Lung (tissue), 12 donors: ENCODE results near the gene KIF24. TPM values are rescaled to one million over a fixed set of nuclear protein-coding genes. Genes with fewer than 3 reads are reported as not detected.

ENCODE experiments used
- ATAC-seq: fragments of 200-7000 bp; cut with Tn5 transposase; one replicate; pipeline ENCODE4 v1.9.1; 2020; ENCODE audit warnings: moderate number of reproducible peaks; ENCODE audit not compliant: insufficient read depth, low FRiP score
- DNase-seq, 3 donors: peaks; one replicate each; pipeline ENCODE4 v3.0.0-alpha.2; 2013 to 2017
- H3K27ac ChIP-seq, 2 donors: one replicate each; pipeline ENCODE4 v1.5.1; 2013; ENCODE audit warnings: mild to moderate bottlenecking in 2 of 2, moderate library complexity in 2 of 2, control low read depth in 1 of 2, inconsistent platforms in 1 of 2, low read depth in 1 of 2, low read length in 1 of 2
- H3K27me3 ChIP-seq, 3 donors: one replicate each; pipeline ENCODE4 v1.5.1; 2013; ENCODE audit warnings: low read length in 2 of 3; ENCODE audit not compliant: control insufficient read depth in 3 of 3, insufficient read depth in 3 of 3
- H3K36me3 ChIP-seq, 4 donors: one replicate each; pipeline ENCODE4 v1.5.1; 2013; ENCODE audit warnings: low read length in 4 of 4, mild to moderate bottlenecking in 1 of 4, moderate library complexity in 1 of 4; ENCODE audit not compliant: control insufficient read depth in 4 of 4, insufficient read depth in 4 of 4
- H3K4me1 ChIP-seq, 5 donors: one replicate each; pipeline ENCODE4 v1.5.1; 2013; ENCODE audit warnings: low read length in 5 of 5, mild to moderate bottlenecking in 2 of 5, moderate library complexity in 1 of 5; ENCODE audit not compliant: control insufficient read depth in 5 of 5, insufficient read depth in 5 of 5
- H3K4me3 ChIP-seq: one replicate; pipeline ENCODE4 v1.5.1; 2013; ENCODE audit warnings: mild to moderate bottlenecking, control low read depth, moderate library complexity
- H3K9ac ChIP-seq, 2 donors: one replicate each; pipeline ENCODE4 v1.5.1; 2013; ENCODE audit warnings: low read length in 2 of 2, control low read depth in 1 of 2; ENCODE audit not compliant: insufficient read depth in 1 of 2
- H3K9me3 ChIP-seq, 4 donors: one replicate each; pipeline ENCODE4 v1.5.1; 2013; ENCODE audit warnings: low read length in 3 of 4, mild to moderate bottlenecking in 1 of 4, moderate library complexity in 1 of 4; ENCODE audit not compliant: control insufficient read depth in 4 of 4, insufficient read depth in 3 of 4
- CTCF ChIP-seq: IDR thresholded peaks from 2 replicates; pipeline ENCODE4 v1.5.1; 2012; ENCODE audit warnings: mild to moderate bottlenecking; ENCODE audit errors: control extremely low read depth, extremely low read depth
- WGBS, 2 donors: extraction: QIAGEN DNeasy Blood & Tissue Kit; methylation state at CpG; one replicate each; pipeline ENCODE4 v1.1.7; 2013; 5-methylcytosine and 5-hydroxymethylcytosine counted together
- polyA plus RNA-seq, 2 donors: library from polyadenylated mRNA; stranded (reverse); fragments of 200-250 nt; gene quantifications; one replicate each; pipeline ENCODE4 v1.2.1, GENCODE V29; 2013
- total RNA-seq, 2 donors: library from RNA; depleted of rRNA in 1 of 2; stranded (reverse); fragments of >200 nt in 1 of 2; gene quantifications; one replicate each; pipeline ENCODE4 v1.2.1, GENCODE V29; 2014 to 2021
- donor health status: control.
- donor health status: control.
- donor health status: Bipolar disorder and iron deficiency.
- donor health status: healthy.
- donor health status: DM: yes; HTN: yes; CAD: no.

The KIF24 gene
- total and polyA plus RNA-seq, 4 donors = 0.63 to 4.3 (median 1.9) TPM

GRCh38 chr9:34349324-34349723 lies 20.3 kb upstream of the KIF24 start:
- H3K4me1 ChIP-seq = peaks cover 0 to 6% (median 0%) of the 10 kb centered on the region in 5 donors
- H3K4me3 ChIP-seq = no peak overlapping the region
- H3K27me3 ChIP-seq = no peaks in the 10 kb centered on the region
- H3K27ac ChIP-seq = no peak overlapping the region
- peaks cover 0 to 5% (median 2%) of the 10 kb centered on the region in 4 donors for H3K36me3 ChIP-seq
- ATAC-seq = no peak
- H3K9ac ChIP-seq = no peak overlapping the region
- no peaks in the 10 kb centered on the region for H3K9me3 ChIP-seq
- no peak for TF ChIP-seq CTCF
- DNase-seq = no peak
- 94 to 98% methylated on average over 3 of the region's 3 CpGs for WGBS, 2 donors

GRCh38 chr9:34347800-34348158 lies 18.7 kb upstream of the KIF24 start:
- H3K27ac ChIP-seq = no peak overlapping the region
- DNase-seq (no peak), ATAC-seq (no peak)
- H3K9me3 ChIP-seq = no peaks in the 10 kb centered on the region
- no peak overlapping the region for H3K4me3 ChIP-seq
- H3K9ac ChIP-seq = no peak overlapping the region
- H3K27me3 ChIP-seq = no peaks in the 10 kb centered on the region
- H3K36me3 ChIP-seq = peaks cover 3 to 10% (median 7%) of the 10 kb centered on the region in 4 donors
- H3K4me1 ChIP-seq = peaks cover 0 to 6% (median 5%) of the 10 kb centered on the region in 5 donors
- TF ChIP-seq CTCF = no peak

GRCh38 chr9:34346873-34347799 lies 18.1 kb upstream of the KIF24 start:
- Histone ChIP-seq H3K9ac (no peak overlapping the region), H3K27ac (no peak overlapping the region), H3K4me1 (peaks cover 0 to 6% (median 5%) of the 10 kb centered on the region in 5 donors), H3K4me3 (no peak overlapping the region), H3K27me3 (no peaks in the 10 kb centered on the region), H3K36me3 (peaks cover 3 to 12% (median 7%) of the 10 kb centered on the region in 4 donors), H3K9me3 (no peaks in the 10 kb centered on the region)
- no peak for TF ChIP-seq CTCF
- 92 to 94% methylated on average over 15 of the region's 15 CpGs for WGBS, 2 donors
- no peak for ATAC-seq
- DNase-seq = no peak
